Testis (tissue), 2 donors: ENCODE data around the gene ASB2.

Source experiments
- CTCF ChIP-seq, 3 experiments: fragments of 450-650 bp in 2 of 3; fragments of 200-600 bp in 1 of 3; sonication (generic) in 1 of 3; IDR thresholded peaks; one replicate each; pipeline ENCODE4 v1.5.1; 2016 to 2019; ENCODE audit warnings: antibody characterized with exemption in 3 of 3, mild to moderate bottlenecking in 2 of 3, moderate library complexity in 1 of 3
- POLR2A ChIP-seq: fragments of 450-650 bp; IDR thresholded peaks from one replicate; pipeline ENCODE4 v1.6.1; 2017; ENCODE audit warnings: antibody characterized with exemption, mild to moderate bottlenecking, moderate library complexity

- TF ChIP-seq CTCF (IDR thresholded peaks at IDR 0.05) = no peak
- TF ChIP-seq POLR2A = no peak
Observed at GRCh38 chr14:93964281-93964680, 12.1 kb downstream of the ASB2 start.
